ENCODE measurements around the gene GDA. TPM values are rescaled to one million over a fixed set of nuclear protein-coding genes. Genes with fewer than 3 reads are reported as not detected.

Gene GDA
- total and polyA plus RNA-seq, 2 of the 8 experiments (the other 6 are each of a cell fraction or from before 2014, with no cell fraction given): 0.35 to 3.0 TPM

GRCh38 chr9:72187121-72187695 lies 38.0 kb downstream of the GDA start:
- no peak for DNase-seq (ENCODE audit: low read depth in 1 of 2, low spot score in 2 of 2)

More at GRCh38 chr9:72187121-72187695, 38.0 kb downstream of the GDA start:
- H3K27ac ChIP-seq (ENCODE audit: low read depth, low read length): no peak overlapping the region
- FAIRE-seq: no peak
- no peak overlapping the region for H2BK5ac ChIP-seq (ENCODE audit: low read depth, low read length)
- no peak overlapping the region for H3K4ac ChIP-seq (replicated peaks; ENCODE audit: insufficient read length, low read depth, low read length)
- no peak overlapping the region for H4K5ac ChIP-seq (ENCODE audit: insufficient read length, low read depth, low read length)
- no peak overlapping the region for H3K4me3 ChIP-seq (ENCODE audit: extremely low read depth in 1 of 4, insufficient read depth in 2 of 4, low read depth in 3 of 4, low read length in 4 of 4)
- no peak overlapping the region for H3K18ac ChIP-seq (ENCODE audit: extremely low read depth, low read length)
- no peaks in the 10 kb centered on the region for H4K20me1 ChIP-seq (replicated peaks in 1 of 2; ENCODE audit: control insufficient read depth in 1 of 2, insufficient read depth in 2 of 2, low read length in 2 of 2)
- no peak overlapping the region for H3K23ac ChIP-seq (ENCODE audit: insufficient read length)
- H4K91ac ChIP-seq (replicated peaks; ENCODE audit: insufficient read length, low read length): no peak overlapping the region
- no peak overlapping the region for H4K8ac ChIP-seq (ENCODE audit: extremely low read depth, insufficient read depth, low read length)
- ChIA-PET CTCF (ENCODE audit: partially characterized antibody) (no interaction called here), POLR2A (ENCODE audit: partially characterized antibody) (interaction anchor here (1.0 kb wide), 1 partner anchor 178 kb away, joined by 3 read pairs; no protein-coding TSS in a partner anchor)
- H2BK120ac ChIP-seq (replicated peaks; ENCODE audit: low read depth, low read length): no peak overlapping the region
- no peaks in the 10 kb centered on the region for H3K79me1 ChIP-seq (ENCODE audit: low read depth, low read length)
- no peak overlapping the region for H3K14ac ChIP-seq (ENCODE audit: insufficient read length)
- H3K27me3 ChIP-seq (replicated peaks in 1 of 4; ENCODE audit: control insufficient read depth in 3 of 4, extremely low read depth in 1 of 4, insufficient read depth in 3 of 4, low read length in 3 of 4): no peaks in the 10 kb centered on the region
- H3K79me2 ChIP-seq (ENCODE audit: control insufficient read depth in 1 of 2, insufficient read depth in 2 of 2, low read length in 2 of 2): no peaks in the 10 kb centered on the region
- TF ChIP-seq TCF12 (IDR thresholded peaks at IDR 0.05; ENCODE audit: low read depth, low read length): no peak
- no peak for TF ChIP-seq CREB1 (IDR thresholded peaks at IDR 0.05)
- no peak for TF ChIP-seq GABPA (IDR thresholded peaks at IDR 0.05; ENCODE audit: borderline replicate concordance, insufficient read depth, low read length)
- no peak for TF ChIP-seq NANOG (IDR thresholded peaks at IDR 0.05; ENCODE audit: insufficient read depth, low read depth, low read length, poor library complexity, severe bottlenecking)
- TF ChIP-seq POU5F1 (IDR thresholded peaks at IDR 0.05; ENCODE audit: low read depth, low read length): no peak
- no peak overlapping the region for H3K9ac ChIP-seq (replicated peaks in 1 of 4; ENCODE audit: extremely low read depth in 1 of 4, low read depth in 3 of 4, low read length in 3 of 4)
- no peak overlapping the region for H2AK5ac ChIP-seq (ENCODE audit: low read depth, low read length)
- H3K36me3 ChIP-seq (ENCODE audit: control insufficient read depth in 2 of 4, insufficient read depth in 4 of 4, low read length in 3 of 4): no peaks in the 10 kb centered on the region
- no peak overlapping the region for H2AFZ ChIP-seq (ENCODE audit: low read length)
- H3K4me2 ChIP-seq (ENCODE audit: insufficient read depth in 1 of 2, low read depth in 2 of 2, low read length in 2 of 2): no peak overlapping the region
- 85% methylated on average over 3 of the region's 3 CpGs; no CpG with 5 or more reads in 1 of the 2 experiments for WGBS, 2 experiments (ENCODE audit: extremely low coverage in 1 of 2, insufficient coverage in 1 of 2, insufficient read length in 1 of 2, insufficient replicate concordance in 2 of 2, low coverage in 1 of 2, low lambda C conversion rate in 2 of 2, missing lambda C conversion rate in 1 of 2)
- H2BK15ac ChIP-seq (ENCODE audit: low read length): no peak overlapping the region
- H3K23me2 ChIP-seq (ENCODE audit: low read depth, low read length): no peaks in the 10 kb centered on the region
- H2BK12ac ChIP-seq (ENCODE audit: low read depth, low read length): no peak overlapping the region
- no peaks in the 10 kb centered on the region for H3K4me1 ChIP-seq (replicated peaks in 1 of 4; ENCODE audit: control insufficient read depth in 3 of 4, insufficient read depth in 4 of 4, low read length in 3 of 4)
- H3K9me3 ChIP-seq (ENCODE audit: insufficient read depth in 2 of 2, low read depth in 1 of 2, low read length in 1 of 2): peaks cover 4 to 10% of the 10 kb centered on the region in 2 experiments; a peak in 3 of 4 replicates
- no peak overlapping the region for H2BK20ac ChIP-seq (ENCODE audit: low read length)
- H3K56ac ChIP-seq (replicated peaks; ENCODE audit: insufficient read length, low read depth, low read length): no peak overlapping the region
